Kidney epithelial cell (primary cell): ENCODE data around the gene METAP1. TPM values are rescaled to one million over a fixed set of nuclear protein-coding genes. Genes with fewer than 3 reads are reported as not detected.

Experiments used
- DNase-seq: peaks from one replicate; pipeline ENCODE4 v3.0.0-alpha.2; 2010; ENCODE audit warnings: low read depth
- H3K27me3 ChIP-seq: 2 replicates; pipeline ENCODE4 v1.6.0; 2011; ENCODE audit warnings: low read length; ENCODE audit not compliant: control insufficient read depth, insufficient read depth
- H3K36me3 ChIP-seq: 2 replicates; pipeline ENCODE4 v1.5.1; 2011; ENCODE audit warnings: low read length; ENCODE audit not compliant: control insufficient read depth, insufficient read depth
- H3K4me3 ChIP-seq: 2 replicates; pipeline ENCODE4 v1.5.1; 2011; ENCODE audit warnings: low read depth, mild to moderate bottlenecking, control low read depth, low read length
- total RNA-seq: library from RNA; depleted of rRNA; stranded (reverse); fragments of >200 nt; gene quantifications from 2 replicates; pipeline ENCODE4 v1.2.3, GENCODE V29; 2015
- TF ChIP-seq, protein P1 (sequence below): IDR thresholded peaks from 2 replicates; pipeline ENCODE4 v1.5.1; 2011; ENCODE audit warnings: mild to moderate bottlenecking, moderate library complexity, low read length, control low read depth, inconsistent platforms; ENCODE audit not compliant: insufficient read depth, poor library complexity, severe bottlenecking

The METAP1 gene
- total RNA-seq = 56.0 and 58.9 TPM in 2 replicates

DNA sequence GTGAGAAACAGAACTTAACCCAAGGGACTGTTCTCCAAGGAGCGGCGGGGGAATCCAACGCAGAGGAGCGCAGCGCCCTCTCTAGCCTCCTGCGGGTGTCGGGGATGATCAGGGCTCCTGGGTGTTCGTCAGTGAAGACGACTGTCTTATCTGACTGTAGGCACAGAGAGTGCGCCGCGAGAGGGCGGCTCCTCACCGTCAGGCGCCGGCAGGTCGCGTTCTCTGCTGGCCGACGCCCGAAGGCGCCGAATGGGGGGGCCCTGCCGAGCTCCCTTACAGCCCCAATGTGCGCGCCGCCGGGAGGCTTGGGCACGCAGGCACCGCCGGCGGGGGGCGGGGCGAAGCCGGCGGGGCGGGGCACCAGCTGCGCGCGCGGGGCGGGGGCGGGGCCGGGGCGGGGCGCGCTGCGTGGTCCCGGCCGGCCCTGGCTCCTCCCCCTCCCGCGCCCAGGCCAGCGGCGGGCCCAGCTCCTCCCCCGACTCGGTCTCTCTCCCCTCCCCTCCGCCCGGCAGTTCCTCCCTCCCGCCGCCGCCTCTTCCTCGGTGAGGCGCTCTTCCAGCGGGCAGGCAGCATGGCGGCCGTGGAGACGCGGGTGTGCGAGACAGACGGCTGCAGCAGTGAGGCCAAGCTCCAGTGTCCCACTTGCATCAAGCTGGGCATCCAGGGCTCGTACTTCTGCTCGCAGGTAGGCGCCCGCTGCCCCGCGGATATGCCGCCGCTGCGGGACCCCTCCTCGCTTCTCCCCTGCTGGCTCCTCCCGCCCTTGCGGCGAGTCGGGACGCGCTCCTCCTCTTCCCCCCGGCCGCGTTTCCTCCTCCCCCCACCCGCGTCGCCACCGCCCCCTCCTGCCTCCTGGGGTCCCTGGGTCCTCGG, at the start of gene METAP1:
Gene METAP1, plus strand, starts transcription at position 539 of the 873 bp plus-strand sequence. Its CDS starts 33 bp downstream, at position 572.
- peak; percentile 77 for DNase-seq
- TF ChIP-seq, protein P1, sequence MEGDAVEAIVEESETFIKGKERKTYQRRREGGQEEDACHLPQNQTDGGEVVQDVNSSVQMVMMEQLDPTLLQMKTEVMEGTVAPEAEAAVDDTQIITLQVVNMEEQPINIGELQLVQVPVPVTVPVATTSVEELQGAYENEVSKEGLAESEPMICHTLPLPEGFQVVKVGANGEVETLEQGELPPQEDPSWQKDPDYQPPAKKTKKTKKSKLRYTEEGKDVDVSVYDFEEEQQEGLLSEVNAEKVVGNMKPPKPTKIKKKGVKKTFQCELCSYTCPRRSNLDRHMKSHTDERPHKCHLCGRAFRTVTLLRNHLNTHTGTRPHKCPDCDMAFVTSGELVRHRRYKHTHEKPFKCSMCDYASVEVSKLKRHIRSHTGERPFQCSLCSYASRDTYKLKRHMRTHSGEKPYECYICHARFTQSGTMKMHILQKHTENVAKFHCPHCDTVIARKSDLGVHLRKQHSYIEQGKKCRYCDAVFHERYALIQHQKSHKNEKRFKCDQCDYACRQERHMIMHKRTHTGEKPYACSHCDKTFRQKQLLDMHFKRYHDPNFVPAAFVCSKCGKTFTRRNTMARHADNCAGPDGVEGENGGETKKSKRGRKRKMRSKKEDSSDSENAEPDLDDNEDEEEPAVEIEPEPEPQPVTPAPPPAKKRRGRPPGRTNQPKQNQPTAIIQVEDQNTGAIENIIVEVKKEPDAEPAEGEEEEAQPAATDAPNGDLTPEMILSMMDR = peak; percentile 72

GRCh38 chr4:98946359-98946758, 49.2 kb upstream of the METAP1 start:
- no peaks in the 10 kb centered on the region for H3K36me3 ChIP-seq
- no peak for DNase-seq

More for the DNA sequence above, at the start of gene METAP1:
- peak within 1 kb of the TSS; percentile 80 for H3K4me3 ChIP-seq
- no peaks in the 10 kb centered on the region for H3K27me3 ChIP-seq
- H3K36me3 ChIP-seq = no peaks in the 10 kb centered on the region

GRCh38 chr4:98950925-98951324, 44.6 kb upstream of the METAP1 start:
- TF ChIP-seq, protein P1 = no peak
- DNase-seq = no peak
- no peak overlapping the region for H3K4me3 ChIP-seq
- no peaks in the 10 kb centered on the region for H3K36me3 ChIP-seq
- no peaks in the 10 kb centered on the region for H3K27me3 ChIP-seq

More at GRCh38 chr4:98946359-98946758, 49.2 kb upstream of the METAP1 start:
- TF ChIP-seq, protein P1 = no peak
- Histone ChIP-seq H3K27me3 (no peaks in the 10 kb centered on the region), H3K4me3 (no peak overlapping the region)

GRCh38 chr4:98951710-98952109, 43.8 kb upstream of the METAP1 start:
- H3K4me3 ChIP-seq = no peak overlapping the region
- TF ChIP-seq, protein P1 = no peak
- no peaks in the 10 kb centered on the region for H3K36me3 ChIP-seq
- H3K27me3 ChIP-seq = no peaks in the 10 kb centered on the region
- no peak for DNase-seq

- H3K36me3 ChIP-seq = no peaks in the 10 kb centered on the region
- no peak for DNase-seq
- TF ChIP-seq, protein P1 = no peak
- H3K4me3 ChIP-seq = no peak overlapping the region
- no peaks in the 10 kb centered on the region for H3K27me3 ChIP-seq
Measured at GRCh38 chr4:98955229-98955628, 40.3 kb upstream of the METAP1 start.
